GM19099 (cell line): ENCODE data around the gene CHAD.
A peak's percentile ranks its signal among the peaks of the same experiment; 100 is the strongest.

Source experiments
- POLR2A ChIP-seq: IDR thresholded peaks from 3 replicates; pipeline ENCODE4 v1.6.1; 2011; ENCODE audit warnings: low read depth; ENCODE audit not compliant: insufficient read length; ENCODE audit errors: extremely low read depth

Gene CHAD

DNA sequence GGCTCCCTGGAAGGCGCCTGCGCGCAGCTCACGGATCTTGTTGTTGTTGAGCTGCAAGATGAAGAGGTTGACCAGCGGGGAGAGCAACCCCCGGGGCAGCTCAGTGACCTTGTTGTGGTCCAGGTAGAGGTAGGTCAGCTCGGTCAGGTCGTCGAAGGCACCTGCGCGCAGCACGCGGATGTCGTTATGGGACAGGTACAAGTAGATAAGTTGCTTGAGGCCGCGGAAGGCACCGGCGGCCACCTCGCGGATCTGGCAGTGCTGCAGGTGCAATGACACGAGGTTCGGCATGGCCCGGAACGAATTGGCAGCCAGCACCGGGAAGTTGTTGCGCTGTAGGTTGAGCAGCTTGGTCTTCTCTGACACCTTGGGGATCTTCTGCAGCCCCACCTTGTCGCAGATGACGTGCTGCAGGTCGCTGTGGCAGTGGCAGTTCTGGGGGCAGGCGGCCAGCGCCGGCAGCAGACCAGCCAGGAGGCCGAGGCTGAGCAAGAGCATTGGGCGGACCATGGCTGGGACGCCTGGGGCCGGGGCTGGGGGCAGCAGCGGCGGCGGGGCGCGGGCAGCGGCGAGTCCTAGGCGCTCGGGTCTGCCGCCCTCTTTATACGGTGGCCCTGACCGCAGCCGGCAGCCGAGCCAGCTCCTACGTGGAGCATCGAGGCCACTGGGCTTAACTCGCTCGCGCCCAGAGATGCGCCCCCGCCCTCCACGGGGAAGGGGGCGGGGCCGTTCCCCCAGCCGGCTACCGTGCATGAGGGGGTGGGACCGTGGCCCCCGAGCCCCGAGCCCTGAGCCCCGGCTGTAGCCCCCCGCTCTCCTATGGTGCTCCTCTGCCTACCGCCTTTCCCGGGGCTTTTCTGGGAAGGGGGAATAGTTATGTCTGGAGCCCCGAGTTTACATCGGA is at the start of gene CHAD:
Gene CHAD (minus strand): TSS at position 577 of the 904 bp plus-strand sequence. CDS start 67 bp downstream, at position 510.
- TF ChIP-seq POLR2A = no peak

DNA sequence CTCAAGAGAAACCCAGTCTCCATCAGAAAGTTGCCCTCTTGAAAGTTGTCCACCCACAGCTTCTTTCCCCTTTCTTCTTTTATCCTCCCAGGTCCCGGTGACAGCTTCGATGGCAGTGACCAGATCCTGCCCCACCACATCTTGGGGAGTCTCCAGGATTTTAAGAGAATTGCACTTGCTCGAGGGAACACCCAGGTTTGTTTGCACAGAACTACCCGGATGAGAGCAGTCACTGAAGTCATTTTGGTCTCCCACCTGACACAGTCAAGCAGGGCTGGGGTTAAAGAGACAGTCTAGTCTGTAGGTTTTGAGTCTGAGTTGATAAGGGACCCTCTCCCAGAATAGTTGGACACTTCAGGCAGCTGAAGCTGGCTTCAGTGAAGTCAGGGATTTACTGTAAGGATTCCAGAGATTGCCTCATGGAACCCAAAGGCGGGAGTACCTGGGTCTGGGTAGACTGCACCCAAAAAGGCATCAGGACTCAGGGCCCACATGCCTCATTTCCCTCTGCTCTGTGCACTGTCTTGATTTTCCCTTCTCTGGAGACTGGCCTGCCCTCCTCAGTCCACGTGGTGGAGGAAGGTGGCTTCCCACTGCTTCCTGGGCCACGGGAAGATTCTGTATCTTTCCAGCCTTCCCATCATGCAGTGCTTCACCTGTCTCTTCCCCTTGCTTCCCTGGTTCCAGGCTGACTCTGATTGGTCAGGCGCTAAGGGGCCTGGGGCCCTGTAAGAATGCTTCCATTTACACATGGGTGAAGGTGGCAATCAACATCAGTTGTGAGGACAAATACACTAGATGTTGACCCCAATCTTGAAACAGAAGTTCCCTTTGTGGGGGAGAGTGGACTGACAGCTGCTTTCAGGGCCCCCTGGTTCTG is 49.1 kb upstream of the CHAD start:
- no peak for TF ChIP-seq POLR2A

DNA sequence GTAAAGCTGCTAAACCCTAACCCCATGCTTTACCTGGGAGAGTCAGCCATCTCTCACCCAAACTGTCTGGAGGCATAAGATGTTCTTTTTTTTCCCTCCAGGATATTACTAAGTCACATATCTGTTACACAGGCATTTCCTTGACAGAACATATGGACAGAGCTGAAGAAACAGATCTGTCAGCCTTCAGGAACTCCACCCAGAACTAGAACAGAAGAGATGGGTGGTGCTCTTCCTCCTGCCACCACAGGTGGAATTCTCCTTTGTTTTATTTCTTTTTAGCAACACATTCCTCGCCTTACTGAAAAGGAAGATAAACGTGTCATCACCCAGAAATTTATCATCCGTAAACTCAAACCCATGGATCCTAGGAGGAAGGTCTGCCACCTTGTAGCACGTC is 48.3 kb upstream of the CHAD start:
- no peak for TF ChIP-seq POLR2A

GRCh38 chr17:50514936-50515702 is 46.4 kb upstream of the CHAD start:
- no peak for TF ChIP-seq POLR2A

GRCh38 chr17:50514388-50514787 is 45.7 kb upstream of the CHAD start:
- no peak for TF ChIP-seq POLR2A

DNA sequence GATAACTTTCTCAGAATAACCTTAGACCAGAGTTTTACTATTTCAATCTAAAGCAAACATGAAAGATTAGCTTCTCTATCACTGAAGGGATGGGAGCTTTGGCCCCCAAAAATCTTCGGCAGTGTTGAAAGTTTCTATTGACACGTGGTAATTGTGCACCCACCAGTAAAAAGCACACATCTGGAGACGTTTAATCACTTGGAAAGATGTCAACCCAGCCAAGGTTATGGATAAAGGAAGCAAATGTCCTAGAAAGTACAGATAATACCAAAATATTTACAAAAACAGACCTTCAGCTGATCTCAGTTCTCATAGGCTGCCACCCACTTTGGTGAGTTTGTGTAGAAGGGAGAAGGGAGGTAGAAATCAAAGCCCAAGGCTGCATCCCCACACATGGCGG is 44.8 kb upstream of the CHAD start:
- TF ChIP-seq POLR2A = no peak

- no peak for TF ChIP-seq POLR2A
Observed at GRCh38 chr17:50511058-50511457, 42.4 kb upstream of the CHAD start.

DNA sequence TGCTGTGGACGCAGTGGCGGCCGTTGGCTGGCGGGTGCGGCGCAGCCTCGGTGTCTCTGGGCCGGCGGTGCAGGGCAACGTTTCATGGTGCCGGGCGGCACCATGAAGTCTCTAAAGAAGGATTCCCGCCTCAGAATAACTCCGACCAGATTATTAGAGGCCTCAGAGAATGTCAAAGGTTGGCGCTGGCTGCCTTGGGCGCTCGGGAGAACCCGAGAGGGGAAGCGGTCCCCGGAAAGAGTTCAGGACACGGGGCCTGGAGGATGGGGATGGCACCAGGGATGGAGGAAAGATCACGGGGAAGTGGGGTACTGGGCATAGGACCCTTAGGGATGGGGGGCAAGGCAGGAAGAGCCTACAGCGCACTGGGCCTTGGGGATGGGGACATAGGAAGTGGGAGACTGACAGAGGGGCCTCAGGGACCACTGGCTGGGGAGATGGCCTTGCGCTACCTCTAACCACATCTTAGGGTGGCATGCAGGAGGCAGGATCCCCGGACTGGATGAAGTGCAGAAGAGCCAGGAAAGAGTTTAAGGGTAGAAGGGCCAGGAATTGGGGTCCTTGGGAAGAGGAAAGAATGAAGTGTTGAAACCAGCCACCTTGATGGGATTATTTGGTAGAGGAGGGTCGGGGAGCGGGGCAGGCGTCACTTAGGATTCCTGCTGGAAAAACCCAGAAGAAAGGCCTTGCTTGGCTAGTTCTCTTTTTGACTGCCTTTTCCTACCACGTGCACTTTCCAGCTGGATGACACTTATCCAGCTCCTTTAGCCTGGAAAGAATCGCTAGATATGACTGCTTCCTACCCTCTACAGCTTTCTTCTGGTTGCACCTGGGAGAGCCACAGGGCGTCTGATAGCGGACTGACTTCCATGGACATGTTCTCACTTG is 40.1 kb upstream of the CHAD start:
- no peak for TF ChIP-seq POLR2A

- TF ChIP-seq POLR2A = peak; percentile 53
Observed at GRCh38 chr17:50507871-50508572, 39.3 kb upstream of the CHAD start, which contains the start of gene MYCBPAP. TSS of gene MYCBPAP (plus strand) at chr17:50508439. CDS start at chr17:50508675, 236 bp downstream.

DNA sequence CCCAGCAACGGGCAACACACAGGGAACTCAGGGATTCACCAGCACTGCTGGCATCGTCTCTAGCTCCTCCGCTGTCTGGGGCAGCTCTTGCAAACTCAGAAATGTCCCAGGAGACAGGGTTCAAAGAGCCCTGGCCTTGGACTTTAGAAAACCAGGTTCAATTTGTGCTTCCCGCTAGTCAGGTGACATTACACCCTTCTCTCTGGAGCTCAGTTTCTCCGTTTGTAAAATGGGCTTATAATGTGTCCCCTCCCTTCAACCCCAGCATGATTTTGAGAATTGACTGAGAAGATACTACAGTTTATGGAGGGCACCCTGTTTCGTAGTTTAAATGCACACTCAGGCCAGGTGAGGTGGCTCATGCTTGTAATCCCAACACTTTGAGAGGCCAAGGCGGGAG is 37.6 kb upstream of the CHAD start:
- no peak for TF ChIP-seq POLR2A

GRCh38 chr17:50505591-50506130 is 37.0 kb upstream of the CHAD start:
- no peak for TF ChIP-seq POLR2A

DNA sequence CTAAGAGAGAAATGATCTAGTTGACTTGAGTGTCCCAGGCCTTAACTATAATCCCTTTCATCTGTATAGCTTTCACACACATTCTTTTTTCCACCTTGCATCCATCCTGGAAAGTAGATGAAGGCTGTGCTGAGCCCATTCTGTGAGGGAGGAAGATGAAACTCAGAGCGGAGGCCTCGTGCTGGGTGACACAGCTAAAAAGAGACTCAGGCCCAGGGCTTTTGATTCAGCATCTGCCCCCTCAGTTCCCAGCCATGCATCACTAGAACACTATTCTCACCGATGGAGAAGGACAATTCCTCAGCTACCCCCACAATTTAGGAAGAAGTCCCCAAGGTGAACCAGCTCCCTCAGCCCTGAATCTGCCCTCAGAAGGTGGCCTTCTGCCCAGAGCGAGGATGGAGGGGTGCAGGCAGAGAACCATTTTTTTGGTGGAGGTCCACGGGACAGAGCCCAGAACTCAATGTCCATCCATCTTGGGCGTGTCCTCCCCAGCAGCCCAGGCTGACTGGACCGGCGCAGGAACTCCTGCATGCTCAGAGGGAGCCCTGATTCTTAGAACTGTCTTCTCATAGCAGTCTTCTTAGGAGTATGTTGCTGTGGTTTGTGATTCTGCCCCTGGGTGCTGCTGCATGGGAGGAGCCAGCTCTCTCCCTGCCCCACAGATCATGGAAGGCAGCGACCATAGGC is 33.8 kb upstream of the CHAD start:
- TF ChIP-seq POLR2A = no peak
